HG03045 (cell line): Measurements from ENCODE around the gene TXLNB.
A peak's percentile ranks its signal among the peaks of the same experiment; 100 is the strongest.
"Not testable (repeated sequence)": the region's sequence is repeated elsewhere in the genome, so short reads cannot be mapped to it uniquely, and the experiment has no call there.

ENCODE experiments used
- ATAC-seq: cut with Tn5 transposase; IDR thresholded peaks from one replicate; pipeline ENCODE4 v1.9.1; 2021; ENCODE audit warnings: mild to moderate bottlenecking, moderate library complexity; ENCODE audit not compliant: unreplicated experiment

Gene TXLNB

GRCh38 chr6:139311831-139312230 is 20.0 kb upstream of the TXLNB start:
- no peak for ATAC-seq

GRCh38 chr6:139308936-139309603 is 17.3 kb upstream of the TXLNB start:
- ATAC-seq, result peak; percentile 11

GRCh38 chr6:139308286-139308916 is 16.6 kb upstream of the TXLNB start:
- ATAC-seq, result peak; percentile 77

- no peak for ATAC-seq
These were observed 14.6 kb upstream of the TXLNB start for GRCh38 chr6:139306291-139306981.

GRCh38 chr6:139303185-139303584 is 11.4 kb upstream of the TXLNB start:
- ATAC-seq, result no peak

- no peak for ATAC-seq
These were observed 6.1 kb upstream of the TXLNB start for GRCh38 chr6:139297921-139298320.

- ATAC-seq, result no peak
These were observed 5.1 kb upstream of the TXLNB start for GRCh38 chr6:139296927-139297326.

GRCh38 chr6:139295901-139296300 is 4.1 kb upstream of the TXLNB start:
- ATAC-seq, result no peak

GRCh38 chr6:139294090-139294489 is 2.3 kb upstream of the TXLNB start:
- no peak for ATAC-seq

GRCh38 chr6:139293230-139293629 is 1.4 kb upstream of the TXLNB start:
- not testable (repeated sequence) for ATAC-seq

- ATAC-seq, result peak; percentile 76
These were observed 949 bp downstream of the TXLNB start for GRCh38 chr6:139290787-139291311.

- ATAC-seq, result no peak
These were observed 2.6 kb downstream of the TXLNB start for GRCh38 chr6:139289233-139289632.

GRCh38 chr6:139288496-139289040 is 3.2 kb downstream of the TXLNB start:
- no peak for ATAC-seq

- ATAC-seq, result no peak
These were observed 3.9 kb downstream of the TXLNB start for GRCh38 chr6:139287868-139288267.

- ATAC-seq, result not testable (repeated sequence)
These were observed 5.4 kb downstream of the TXLNB start for GRCh38 chr6:139286438-139286837.

GRCh38 chr6:139285590-139285989 is 6.2 kb downstream of the TXLNB start:
- ATAC-seq, result no peak

- ATAC-seq, result no peak
These were observed 7.0 kb downstream of the TXLNB start for GRCh38 chr6:139284789-139285188.

- ATAC-seq, result no peak
These were observed 9.1 kb downstream of the TXLNB start for GRCh38 chr6:139282684-139283083.

- no peak for ATAC-seq
These were observed 13.6 kb downstream of the TXLNB start for GRCh38 chr6:139278190-139278589.

- no peak for ATAC-seq
These were observed 14.2 kb downstream of the TXLNB start for GRCh38 chr6:139277587-139277986.

GRCh38 chr6:139277161-139277560 is 14.6 kb downstream of the TXLNB start:
- ATAC-seq, result no peak
